ENCODE measurements around the gene SPPL2C.
A peak's percentile ranks its signal among the peaks of the same experiment; 100 is the strongest.

Gene SPPL2C

DNA sequence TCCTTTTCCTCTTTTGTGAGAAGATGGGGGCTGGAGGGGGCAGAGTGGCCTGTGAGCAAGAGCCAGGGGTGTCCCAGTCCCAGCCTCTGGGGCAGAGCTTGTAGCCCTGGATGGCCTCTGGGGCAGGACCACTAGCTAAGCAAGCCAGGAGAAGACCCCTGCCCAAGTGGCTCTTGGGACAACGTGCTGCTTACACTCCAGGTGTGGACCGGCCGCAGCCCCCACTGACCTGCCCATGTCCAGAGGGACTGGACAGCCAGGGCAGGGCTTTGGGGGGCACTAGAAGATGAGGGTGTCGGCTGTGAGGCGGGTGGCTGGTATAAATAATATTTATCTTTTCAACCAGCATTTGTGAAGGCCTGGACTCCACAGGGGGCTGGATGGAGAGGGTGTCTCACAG lies 9.2 kb upstream of the SPPL2C start:
- H3K9me3 ChIP-seq (ENCODE audit: low read depth, low read length), result no peaks in the 10 kb centered on the region
- DNase-seq (ENCODE audit: low read depth, low spot score), result no peak
- no peak for TF ChIP-seq POLR2AphosphoS5 (IDR thresholded peaks at IDR 0.05; ENCODE audit: borderline replicate concordance, low read depth, low read length)
- no peak for TF ChIP-seq EZH2 (IDR thresholded peaks at IDR 0.05)
- TF ChIP-seq FOXP2 (optimal IDR thresholded peaks at IDR 0.05; ENCODE audit: control extremely low read depth, extremely low read length, insufficient read depth), result no peak
- no peaks in the 10 kb centered on the region for H3K36me3 ChIP-seq (ENCODE audit: insufficient read depth, low read length)
- H3K9ac ChIP-seq (ENCODE audit: insufficient read length), result no peak overlapping the region
- H3K27ac ChIP-seq, result no peak overlapping the region
- no peak overlapping the region for H3K4me3 ChIP-seq

DNA sequence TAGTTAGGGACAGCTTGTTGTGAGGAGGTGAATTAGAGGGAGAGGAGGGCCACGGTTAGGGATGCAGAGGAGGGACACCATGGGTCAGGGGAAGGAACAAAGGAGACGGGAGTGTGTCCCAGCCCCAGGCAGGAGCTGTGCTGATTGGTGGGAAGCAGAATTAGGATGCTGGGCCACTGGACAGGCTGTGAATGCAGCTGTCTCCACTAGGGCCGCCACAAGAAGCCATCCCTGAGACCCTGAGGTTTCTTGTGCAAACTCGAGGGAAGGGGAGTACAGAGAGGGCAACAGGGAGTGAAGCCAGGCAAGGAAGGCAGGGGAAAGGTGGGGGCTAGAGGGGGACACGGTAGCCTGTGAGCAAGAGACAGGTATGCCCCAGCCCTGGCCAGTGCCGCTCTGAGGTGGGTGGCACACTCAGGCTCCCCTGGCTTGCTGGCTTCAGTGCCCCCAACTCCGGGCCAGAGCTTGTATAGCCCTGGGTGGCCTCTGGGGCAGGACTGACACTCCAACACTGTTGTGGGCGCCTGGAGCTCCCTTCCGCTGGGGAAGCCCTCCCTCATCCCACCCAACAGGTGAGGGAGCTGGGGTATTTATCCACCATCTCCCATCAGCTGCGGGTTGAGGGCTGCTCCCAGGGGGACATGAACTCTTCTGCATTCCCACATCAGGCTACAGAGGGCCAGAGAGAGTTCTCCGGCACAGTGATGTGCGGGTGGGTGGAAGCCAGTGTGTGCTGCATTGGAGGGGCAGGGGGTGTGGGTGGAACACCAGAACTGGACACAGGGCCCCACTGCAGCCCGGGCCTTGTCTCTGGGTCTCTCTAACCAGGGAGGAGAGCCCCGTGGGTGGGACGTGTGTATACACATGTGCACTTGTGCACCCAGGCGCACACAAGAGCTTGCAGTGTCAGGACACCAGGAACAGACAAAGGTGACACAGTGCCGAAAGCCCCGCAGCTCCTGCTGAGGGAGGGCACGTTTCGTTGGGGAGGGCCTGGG lies 8.3 kb upstream of the SPPL2C start:
- Histone ChIP-seq H3K36me3 (ENCODE audit: insufficient read depth, low read length) (no peaks in the 10 kb centered on the region), H3K4me3 (no peak overlapping the region), H3K9me3 (ENCODE audit: low read depth, low read length) (no peaks in the 10 kb centered on the region), H3K9ac (ENCODE audit: insufficient read length) (no peak overlapping the region), H3K27ac (no peak overlapping the region)
- TF ChIP-seq FOXP2 (optimal IDR thresholded peaks at IDR 0.05; ENCODE audit: control extremely low read depth, extremely low read length, insufficient read depth) (no peak), POLR2AphosphoS5 (IDR thresholded peaks at IDR 0.05; ENCODE audit: borderline replicate concordance, low read depth, low read length) (no peak), EZH2 (IDR thresholded peaks at IDR 0.05) (no peak)
- DNase-seq (ENCODE audit: low read depth, low spot score), result no peak

DNA sequence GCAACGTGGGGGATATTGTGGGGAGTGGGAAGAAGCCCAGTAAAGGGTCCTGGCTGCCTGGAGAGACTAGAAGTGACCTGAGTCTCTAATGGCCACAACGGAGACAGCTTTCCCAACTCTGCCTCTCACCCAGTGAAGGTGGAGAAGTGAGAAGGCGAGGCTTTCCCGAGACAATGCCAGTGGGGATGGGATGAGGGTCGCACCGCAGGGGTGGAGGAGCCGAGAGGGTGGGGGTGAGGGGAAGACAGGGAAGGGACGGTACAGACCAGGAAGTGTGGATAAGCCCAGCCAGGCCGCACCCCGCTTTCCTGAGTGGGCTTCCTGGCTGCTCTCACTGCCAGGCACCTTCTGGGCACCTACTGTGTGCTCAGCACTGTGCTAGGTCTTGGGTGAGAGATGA lies 7.5 kb upstream of the SPPL2C start:
- no peaks in the 10 kb centered on the region for H3K9me3 ChIP-seq (ENCODE audit: low read depth, low read length)
- H3K36me3 ChIP-seq (ENCODE audit: insufficient read depth, low read length), result no peaks in the 10 kb centered on the region
- DNase-seq (ENCODE audit: low read depth, low spot score), result no peak
- no peak overlapping the region for H3K4me3 ChIP-seq
- no peak overlapping the region for H3K27ac ChIP-seq
- H3K9ac ChIP-seq (ENCODE audit: insufficient read length), result no peak overlapping the region
- no peak for TF ChIP-seq EZH2 (IDR thresholded peaks at IDR 0.05)
- TF ChIP-seq FOXP2 (optimal IDR thresholded peaks at IDR 0.05; ENCODE audit: control extremely low read depth, extremely low read length, insufficient read depth), result no peak
- TF ChIP-seq POLR2AphosphoS5 (IDR thresholded peaks at IDR 0.05; ENCODE audit: borderline replicate concordance, low read depth, low read length), result no peak

DNA sequence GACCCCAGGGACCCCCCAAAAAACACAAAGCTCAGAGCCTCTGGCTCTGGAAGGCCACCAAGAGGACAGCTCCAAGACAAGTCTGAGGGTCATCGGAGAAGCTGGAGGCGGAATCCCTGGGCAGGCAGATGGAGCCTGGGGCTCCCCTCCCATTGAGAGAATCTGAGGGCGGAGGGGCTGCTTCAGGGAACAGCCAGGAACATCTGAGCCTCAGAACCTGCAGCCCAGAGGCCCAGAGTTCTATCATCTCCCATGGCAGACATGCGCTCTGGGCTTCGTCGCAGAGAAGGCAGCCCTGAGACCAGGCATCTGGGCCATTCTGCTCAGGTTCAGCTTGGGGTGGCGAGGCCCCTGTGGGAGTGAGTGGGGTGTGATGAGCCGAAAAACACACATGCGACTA lies 7.1 kb upstream of the SPPL2C start:
- Histone ChIP-seq H3K4me3 (no peak overlapping the region), H3K36me3 (ENCODE audit: insufficient read depth, low read length) (no peaks in the 10 kb centered on the region), H3K27ac (no peak overlapping the region), H3K9ac (ENCODE audit: insufficient read length) (no peak overlapping the region), H3K9me3 (ENCODE audit: low read depth, low read length) (no peaks in the 10 kb centered on the region)
- TF ChIP-seq POLR2AphosphoS5 (IDR thresholded peaks at IDR 0.05; ENCODE audit: borderline replicate concordance, low read depth, low read length), result no peak
- TF ChIP-seq FOXP2 (optimal IDR thresholded peaks at IDR 0.05; ENCODE audit: control extremely low read depth, extremely low read length, insufficient read depth), result no peak
- TF ChIP-seq EZH2 (IDR thresholded peaks at IDR 0.05), result no peak
- DNase-seq (ENCODE audit: low read depth, low spot score), result no peak

DNA sequence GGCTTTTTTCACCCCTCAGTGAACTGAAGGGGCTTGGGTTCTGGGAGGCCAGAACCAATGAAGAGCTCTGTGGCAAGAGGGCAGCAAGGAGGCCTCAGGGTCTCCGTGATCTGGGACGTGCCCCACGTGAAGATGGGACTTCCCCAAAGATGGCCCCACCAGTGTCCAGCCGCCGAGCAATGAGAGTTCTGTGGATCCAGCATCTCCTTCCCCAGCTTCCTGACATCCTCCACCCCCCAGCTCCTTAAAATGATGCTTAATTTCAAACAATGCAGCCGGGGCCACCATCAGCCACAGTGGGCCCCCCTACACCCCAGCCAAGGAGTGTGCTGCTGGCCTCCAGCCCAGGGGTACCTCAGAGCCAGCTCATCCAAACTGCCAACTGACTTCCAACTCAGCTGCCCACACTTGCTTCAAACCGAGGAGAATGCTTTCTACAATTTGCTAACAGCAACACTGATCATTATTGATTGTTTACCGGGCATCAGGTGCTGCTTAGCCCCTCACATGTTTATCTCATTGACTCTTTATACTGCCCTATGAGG lies 5.9 kb upstream of the SPPL2C start:
- Histone ChIP-seq H3K27ac (no peak overlapping the region), H3K36me3 (ENCODE audit: insufficient read depth, low read length) (no peaks in the 10 kb centered on the region), H3K9ac (ENCODE audit: insufficient read length) (no peak overlapping the region), H3K4me3 (no peak overlapping the region), H3K9me3 (ENCODE audit: low read depth, low read length) (no peaks in the 10 kb centered on the region)
- DNase-seq (ENCODE audit: low read depth, low spot score), result no peak
- TF ChIP-seq FOXP2 (optimal IDR thresholded peaks at IDR 0.05; ENCODE audit: control extremely low read depth, extremely low read length, insufficient read depth), result no peak
- no peak for TF ChIP-seq POLR2AphosphoS5 (IDR thresholded peaks at IDR 0.05; ENCODE audit: borderline replicate concordance, low read depth, low read length)
- no peak for TF ChIP-seq EZH2 (IDR thresholded peaks at IDR 0.05)

DNA sequence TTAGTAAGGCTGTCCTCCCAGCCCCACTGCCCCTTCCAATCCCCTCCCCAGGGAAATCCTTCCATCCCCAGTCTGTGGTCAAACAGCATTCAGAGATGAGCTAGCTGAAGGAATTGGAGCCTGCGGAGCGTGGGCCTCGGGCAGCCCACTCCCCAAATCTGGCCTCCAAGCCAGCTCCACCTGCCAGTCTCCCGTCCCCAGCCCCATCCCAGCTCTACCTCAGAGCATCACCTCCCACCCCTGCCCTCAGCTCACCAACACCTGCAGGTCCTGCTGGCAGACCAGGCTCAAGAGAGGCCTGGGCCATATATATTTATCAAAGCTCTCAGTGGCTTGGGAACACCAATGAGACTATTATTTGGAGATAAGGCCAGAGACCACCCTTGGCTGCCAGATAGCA lies 5.2 kb upstream of the SPPL2C start:
- no peaks in the 10 kb centered on the region for H3K36me3 ChIP-seq (ENCODE audit: insufficient read depth, low read length)
- DNase-seq (ENCODE audit: low read depth, low spot score), result no peak
- H3K9ac ChIP-seq (ENCODE audit: insufficient read length), result no peak overlapping the region
- no peak for TF ChIP-seq FOXP2 (optimal IDR thresholded peaks at IDR 0.05; ENCODE audit: control extremely low read depth, extremely low read length, insufficient read depth)
- no peak for TF ChIP-seq POLR2AphosphoS5 (IDR thresholded peaks at IDR 0.05; ENCODE audit: borderline replicate concordance, low read depth, low read length)
- TF ChIP-seq EZH2 (IDR thresholded peaks at IDR 0.05), result no peak
- no peak overlapping the region for H3K4me3 ChIP-seq
- no peak overlapping the region for H3K27ac ChIP-seq
- no peaks in the 10 kb centered on the region for H3K9me3 ChIP-seq (ENCODE audit: low read depth, low read length)

DNA sequence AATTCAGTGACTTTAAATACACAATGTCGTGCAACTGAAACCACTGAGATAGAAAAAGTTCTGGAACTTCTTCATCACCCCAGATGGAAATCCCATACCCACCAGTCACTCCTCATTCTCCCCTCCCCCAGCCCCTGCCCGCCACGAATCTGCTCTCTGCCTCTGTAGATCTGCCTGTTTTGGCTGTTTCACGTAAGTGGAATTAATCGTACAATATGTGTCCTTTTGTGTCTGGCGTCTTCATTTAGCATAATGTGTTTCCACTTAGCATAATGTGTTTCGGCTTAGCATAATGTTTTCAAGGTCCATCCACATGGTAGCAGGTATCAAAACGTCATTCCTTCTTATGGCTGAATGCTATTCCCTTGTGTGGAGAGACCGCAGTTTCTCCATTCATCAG lies 3.5 kb upstream of the SPPL2C start:
- no peaks in the 10 kb centered on the region for H3K9me3 ChIP-seq (ENCODE audit: low read depth, low read length)
- no peaks in the 10 kb centered on the region for H3K36me3 ChIP-seq (ENCODE audit: insufficient read depth, low read length)
- TF ChIP-seq EZH2 (IDR thresholded peaks at IDR 0.05) (no peak), FOXP2 (optimal IDR thresholded peaks at IDR 0.05; ENCODE audit: control extremely low read depth, extremely low read length, insufficient read depth) (no peak), POLR2AphosphoS5 (IDR thresholded peaks at IDR 0.05; ENCODE audit: borderline replicate concordance, low read depth, low read length) (no peak)
- H3K4me3 ChIP-seq, result no peak overlapping the region
- H3K9ac ChIP-seq (ENCODE audit: insufficient read length), result no peak overlapping the region
- DNase-seq (ENCODE audit: low read depth, low spot score), result no peak
- H3K27ac ChIP-seq, result no peak overlapping the region

DNA sequence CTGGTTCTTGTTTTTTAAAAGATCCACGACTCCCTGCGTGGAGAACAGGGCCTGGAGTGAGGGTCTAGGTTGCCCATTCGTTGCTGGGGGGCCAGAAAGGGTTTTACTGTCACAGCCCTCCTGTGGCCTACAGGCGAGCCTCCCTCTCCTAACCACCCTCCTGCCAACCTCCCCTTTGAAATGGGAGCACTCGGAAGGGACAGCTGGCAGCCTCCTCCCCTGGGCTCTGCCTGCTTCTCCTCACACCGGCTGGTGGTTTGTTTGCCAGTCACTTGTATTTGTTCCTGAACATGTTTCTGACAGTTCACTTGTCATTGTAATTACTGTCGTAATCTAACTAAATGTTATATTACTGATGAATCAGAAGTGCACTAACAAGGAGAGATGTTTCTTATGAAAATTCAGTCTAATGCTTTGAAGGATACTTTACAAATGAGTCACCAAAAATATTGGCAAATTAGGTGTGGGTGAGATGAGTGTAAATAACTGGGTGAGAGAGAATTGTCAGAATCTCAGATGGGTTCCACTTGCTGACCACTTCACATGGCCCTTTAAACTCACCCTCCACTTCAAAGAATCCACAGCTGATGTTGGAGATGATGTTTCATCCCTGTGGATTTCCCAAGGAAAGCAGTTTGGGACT lies 2.7 kb upstream of the SPPL2C start:
- DNase-seq (ENCODE audit: low read depth, low spot score), result no peak
- no peaks in the 10 kb centered on the region for H3K9me3 ChIP-seq (ENCODE audit: low read depth, low read length)
- no peak overlapping the region for H3K9ac ChIP-seq (ENCODE audit: insufficient read length)
- H3K27ac ChIP-seq, result 0 out of 2 replicates have a peak overlapping the region, but pooled peaks have one; percentile 8
- no peak overlapping the region for H3K4me3 ChIP-seq
- H3K36me3 ChIP-seq (ENCODE audit: insufficient read depth, low read length), result no peaks in the 10 kb centered on the region
- TF ChIP-seq POLR2AphosphoS5 (IDR thresholded peaks at IDR 0.05; ENCODE audit: borderline replicate concordance, low read depth, low read length), result no peak
- no peak for TF ChIP-seq FOXP2 (optimal IDR thresholded peaks at IDR 0.05; ENCODE audit: control extremely low read depth, extremely low read length, insufficient read depth)
- no peak for TF ChIP-seq EZH2 (IDR thresholded peaks at IDR 0.05)

All from SK-N-MC (cell line).